Ammon's horn (tissue), 1 donor: Measurements from ENCODE around the gene PPP1R2.
A peak's percentile ranks its signal among the peaks of the same experiment; 100 is the strongest.
"Not testable (repeated sequence)": the region's sequence is repeated elsewhere in the genome, so short reads cannot be mapped to it uniquely, and the experiment has no call there.

Experiments
- DNase-seq: peaks from one replicate; pipeline ENCODE4 v3.0.0-alpha.2; 2016; ENCODE audit warnings: low spot score

The PPP1R2 gene

DNA sequence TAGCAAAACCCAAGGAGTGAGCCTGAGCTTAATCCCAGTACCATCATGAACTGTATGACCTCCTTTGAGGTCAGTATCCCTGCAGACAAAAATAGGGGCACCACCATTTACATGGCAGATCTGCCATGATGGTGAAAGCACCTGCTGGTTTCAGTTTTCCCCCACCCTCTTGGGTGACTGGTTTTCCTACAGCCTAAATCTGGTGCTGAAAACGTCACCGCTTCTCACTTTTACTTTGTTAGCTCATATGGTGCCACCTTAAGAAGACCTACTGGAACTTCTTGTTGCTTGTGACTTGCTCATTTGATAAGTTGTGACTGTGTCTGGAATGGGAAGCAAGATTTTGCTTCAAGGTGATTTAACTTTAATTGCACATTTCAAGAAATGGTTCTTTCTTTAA, 5.1 kb downstream of the PPP1R2 start:
- DNase-seq, result no peak

DNA sequence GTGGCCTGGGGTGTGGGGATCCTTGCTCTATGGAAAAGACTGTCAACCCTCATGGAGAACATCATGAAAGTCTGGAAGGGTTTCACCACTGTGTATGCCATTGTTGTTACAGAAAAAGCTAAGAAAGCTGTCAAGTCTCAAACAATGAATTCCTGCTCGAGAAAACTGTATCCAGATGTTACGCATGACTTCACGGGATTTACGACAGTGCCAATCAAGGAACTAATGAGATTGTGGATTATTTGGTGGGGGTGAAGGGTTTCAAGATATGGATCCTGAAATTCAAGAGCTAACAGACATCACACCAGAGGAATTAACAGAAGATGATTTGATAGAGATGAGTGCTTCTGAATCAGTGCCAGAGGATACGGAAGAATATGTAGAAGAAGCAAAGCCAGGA, 7.8 kb downstream of the PPP1R2 start:
- no peak for DNase-seq

DNA sequence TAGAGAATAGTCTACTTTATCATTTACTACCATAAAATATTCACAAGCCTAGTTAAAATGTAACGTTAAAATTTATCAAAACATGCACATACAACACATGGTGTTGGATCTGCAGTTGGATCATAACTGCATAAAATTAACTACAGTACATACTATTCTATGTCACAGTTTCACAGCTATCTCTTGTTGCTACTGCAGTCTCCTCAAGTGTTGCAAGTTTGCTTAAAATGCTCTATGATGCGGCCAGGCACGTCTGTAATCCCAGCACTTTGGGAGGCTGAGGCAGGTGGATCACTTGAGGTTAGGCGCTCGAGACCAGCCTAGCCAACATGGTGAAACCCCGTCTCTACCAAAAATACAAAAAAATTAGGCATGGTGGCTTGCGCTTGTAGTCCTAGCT, 10.3 kb downstream of the PPP1R2 start:
- no peak for DNase-seq

DNA sequence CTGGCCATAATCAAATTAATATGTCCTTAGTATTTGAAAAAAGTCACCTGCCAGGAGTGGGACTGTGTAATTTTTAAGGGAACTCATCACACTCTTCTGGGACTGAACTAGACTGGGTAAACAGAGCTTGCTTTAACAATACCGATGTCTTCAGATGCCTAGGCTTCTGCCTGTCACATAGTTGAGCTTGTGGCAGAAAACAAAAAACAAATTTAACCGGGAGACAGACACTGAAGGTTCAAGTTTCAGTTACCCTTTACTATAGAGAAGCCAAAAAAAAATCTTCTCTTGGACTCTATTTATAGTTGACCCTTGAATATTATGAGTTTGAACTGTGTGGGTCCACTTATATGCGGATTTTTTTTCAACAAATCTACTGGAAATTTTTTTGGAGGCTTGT, 10.8 kb downstream of the PPP1R2 start:
- no peak for DNase-seq

DNA sequence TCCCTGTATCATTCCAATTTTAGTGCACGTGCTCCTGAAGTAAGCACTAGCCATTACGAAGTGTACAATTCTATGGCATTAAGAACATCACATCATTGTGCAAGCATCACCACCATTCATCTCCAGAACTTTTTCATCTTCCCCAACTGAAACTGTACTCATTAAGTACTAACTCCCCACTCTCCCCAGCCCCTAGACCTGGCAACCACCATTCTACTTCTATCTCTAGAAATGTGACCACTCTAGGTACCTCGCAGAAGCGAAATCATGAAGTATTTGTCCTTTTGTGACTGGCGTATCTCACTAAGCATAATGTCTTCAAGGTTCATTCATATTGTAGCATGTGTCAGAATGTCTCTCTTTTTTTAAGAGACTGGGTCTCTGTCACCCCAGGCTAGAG, 11.4 kb downstream of the PPP1R2 start:
- DNase-seq, result no peak

DNA sequence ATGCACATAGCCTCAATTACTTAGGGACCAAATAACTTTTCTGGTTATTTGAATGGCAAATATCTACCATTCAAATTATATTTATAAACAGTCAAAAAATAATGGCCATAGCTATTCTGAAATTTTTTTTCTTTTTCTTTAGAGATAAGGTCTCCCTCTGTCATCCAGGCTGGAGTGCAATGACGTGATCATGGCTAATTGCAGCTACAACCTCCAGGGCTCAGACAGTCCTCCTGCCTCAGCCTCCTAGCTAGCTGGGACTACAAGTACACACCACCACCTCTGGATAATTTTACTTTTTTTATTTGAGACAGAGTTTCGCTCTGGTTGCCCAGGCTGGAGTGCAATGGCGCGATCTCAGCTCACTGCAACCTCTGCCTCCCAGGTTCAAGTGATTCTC, 16.6 kb downstream of the PPP1R2 start:
- no peak for DNase-seq

DNA sequence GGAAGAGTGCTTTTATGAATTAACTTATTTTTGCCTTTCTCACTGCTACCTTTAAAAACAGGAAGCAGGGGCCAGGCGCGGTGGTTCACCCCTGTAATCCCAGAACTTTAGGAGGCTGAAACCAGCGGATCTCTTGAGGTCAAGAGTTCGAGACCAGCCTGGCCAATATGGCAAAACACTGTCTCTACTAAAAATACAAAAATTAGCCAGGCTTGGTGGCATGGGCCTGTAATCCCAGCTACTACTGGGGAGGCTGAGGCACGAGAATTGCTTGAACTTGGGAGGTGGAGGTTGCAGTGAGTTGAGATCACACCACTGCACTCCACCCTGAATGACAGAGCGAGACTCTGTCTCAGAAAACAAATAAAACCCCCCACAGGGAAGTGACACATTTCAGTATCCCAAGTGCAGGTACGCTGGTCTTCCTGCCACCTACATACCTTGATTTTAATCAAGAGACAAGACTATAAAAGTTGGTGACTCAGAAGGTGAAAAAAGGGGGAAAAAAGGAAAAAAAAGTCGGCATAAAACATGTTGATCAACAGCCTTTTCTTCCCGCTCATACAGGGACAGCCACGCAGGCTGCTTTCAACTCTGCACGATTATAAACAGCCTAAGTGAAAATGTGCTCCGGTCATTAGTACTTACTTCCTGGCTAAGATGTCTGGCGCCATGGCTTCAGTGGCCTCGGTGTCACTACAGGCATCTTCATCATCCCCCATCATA, 18.8 kb downstream of the PPP1R2 start:
- DNase-seq, result no peak

DNA sequence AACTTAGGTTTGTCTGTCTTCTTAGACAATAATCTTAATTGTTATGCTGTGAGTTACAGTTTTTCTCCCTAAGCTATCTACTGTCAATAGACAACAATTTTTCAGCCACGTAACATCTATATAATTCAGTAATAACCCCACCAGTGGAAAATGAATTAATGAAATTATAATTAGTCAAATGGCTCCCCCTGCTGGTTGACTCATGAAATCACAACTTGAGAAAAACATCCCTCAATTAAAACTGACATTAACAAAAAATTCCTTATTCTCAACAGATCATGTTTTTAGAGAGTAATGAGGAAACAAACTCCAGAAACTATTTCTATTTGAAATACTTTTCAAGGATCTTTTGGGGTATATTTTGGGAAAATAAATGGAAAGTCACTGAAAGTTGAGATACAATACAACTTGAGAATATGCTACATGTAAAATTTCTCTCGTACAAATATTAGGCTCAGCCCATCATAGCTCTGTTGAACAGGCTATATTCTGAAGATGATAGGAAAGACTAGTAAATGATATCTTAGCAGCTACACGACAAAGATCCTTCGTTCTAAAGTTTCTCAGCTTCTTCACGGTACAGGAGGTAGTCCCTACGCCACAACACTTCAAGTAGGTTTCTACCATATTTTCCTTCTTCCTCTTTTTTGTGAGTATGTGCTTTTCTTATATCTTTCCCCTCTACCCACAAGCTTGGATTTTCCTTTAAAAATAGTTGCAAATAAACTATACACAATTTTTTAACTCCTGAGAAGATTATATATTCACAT, 20.7 kb downstream of the PPP1R2 start:
- DNase-seq, result no peak

DNA sequence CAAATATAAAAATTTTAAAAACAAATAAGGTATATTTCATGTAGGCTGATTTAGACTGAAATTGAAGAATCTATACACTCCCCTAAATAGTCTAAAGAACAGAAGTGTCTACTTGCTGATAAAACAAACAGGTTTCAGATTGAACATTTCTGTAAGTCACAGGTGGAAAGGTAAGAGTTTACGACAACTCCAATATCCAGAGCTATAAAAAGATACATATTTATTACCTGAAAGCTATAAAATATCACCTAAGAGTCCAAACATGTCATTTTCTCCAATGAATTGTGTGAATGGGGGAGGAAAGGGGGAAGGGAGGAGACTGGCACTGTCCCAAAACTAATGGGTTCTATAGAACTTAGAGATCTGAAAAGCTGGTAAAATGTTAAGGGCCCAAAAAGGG, 26.1 kb downstream of the PPP1R2 start:
- DNase-seq, result no peak

DNA sequence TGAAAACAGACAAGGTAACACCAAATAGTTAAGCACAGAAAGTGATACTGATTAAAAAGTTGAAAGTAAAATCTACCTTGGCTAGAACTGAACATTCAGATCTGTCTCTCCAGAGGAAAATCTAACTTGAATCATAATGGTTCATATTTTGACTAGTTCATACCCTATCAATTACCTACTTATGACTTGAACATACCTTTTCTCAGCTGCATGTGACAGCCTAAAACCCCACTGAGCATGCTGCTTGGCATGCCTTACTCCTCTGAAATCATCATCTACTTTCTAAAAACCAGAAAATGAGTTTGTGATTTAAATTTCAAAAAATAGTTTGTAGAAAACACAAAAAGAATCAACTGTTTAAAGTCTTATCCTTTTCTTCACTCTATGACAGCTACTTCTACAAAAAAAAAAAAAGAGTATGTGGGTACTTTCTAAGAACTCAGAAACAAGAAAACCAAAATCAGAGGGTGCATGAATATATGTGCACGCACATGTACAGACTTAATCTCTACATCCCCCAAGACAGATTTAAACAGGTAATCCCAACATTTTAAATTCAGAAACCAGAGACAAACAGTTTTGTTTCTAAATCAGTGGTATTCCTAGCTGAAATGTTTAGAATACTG, 28.4 kb downstream of the PPP1R2 start:
- not testable (repeated sequence) for DNase-seq

DNA sequence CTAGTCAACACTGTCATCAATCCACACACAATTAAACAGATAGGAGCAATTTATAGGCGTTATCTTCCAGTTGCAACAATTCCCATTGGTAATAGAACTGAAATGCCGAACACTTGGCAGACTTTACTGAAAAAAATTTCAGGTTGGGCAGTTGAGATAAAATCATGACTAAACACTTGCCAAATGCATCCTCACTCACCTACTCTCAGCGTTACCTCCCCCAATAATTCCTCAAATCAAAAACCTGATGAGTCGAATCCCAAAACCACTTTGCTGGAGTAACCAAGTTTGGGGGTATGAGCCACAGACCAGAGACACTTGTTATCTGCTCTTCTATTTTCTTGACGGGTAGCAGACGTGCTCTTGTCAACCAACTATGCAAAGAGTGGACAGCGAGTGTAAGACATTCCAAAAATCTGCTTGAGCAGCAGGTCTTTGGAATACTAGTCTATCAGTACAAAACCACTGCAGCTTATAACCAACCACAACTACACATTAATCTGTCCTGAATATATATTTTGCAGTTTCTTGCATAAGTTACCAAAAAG, 30.3 kb downstream of the PPP1R2 start:
- DNase-seq, result no peak

DNA sequence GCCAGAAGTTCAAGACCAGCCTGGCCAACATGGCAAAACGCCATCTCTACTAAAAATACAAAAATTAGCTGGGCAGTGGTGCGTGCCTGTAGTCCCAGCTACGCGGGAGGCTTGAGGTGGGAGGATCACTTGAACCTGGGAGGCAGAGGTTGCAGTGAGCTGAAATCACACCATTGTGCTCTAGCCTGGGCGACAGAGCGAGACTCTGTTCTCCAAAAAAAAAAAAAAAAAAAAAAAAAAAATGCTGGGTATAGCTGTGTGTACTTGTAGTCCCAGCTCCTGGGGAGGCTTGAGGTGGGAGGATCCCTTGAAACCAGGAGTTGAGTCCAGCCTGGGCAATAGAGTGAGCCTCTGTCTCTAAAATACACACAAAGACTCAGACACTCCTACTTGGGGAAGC, 32.0 kb downstream of the PPP1R2 start:
- peak; percentile 0 for DNase-seq

DNA sequence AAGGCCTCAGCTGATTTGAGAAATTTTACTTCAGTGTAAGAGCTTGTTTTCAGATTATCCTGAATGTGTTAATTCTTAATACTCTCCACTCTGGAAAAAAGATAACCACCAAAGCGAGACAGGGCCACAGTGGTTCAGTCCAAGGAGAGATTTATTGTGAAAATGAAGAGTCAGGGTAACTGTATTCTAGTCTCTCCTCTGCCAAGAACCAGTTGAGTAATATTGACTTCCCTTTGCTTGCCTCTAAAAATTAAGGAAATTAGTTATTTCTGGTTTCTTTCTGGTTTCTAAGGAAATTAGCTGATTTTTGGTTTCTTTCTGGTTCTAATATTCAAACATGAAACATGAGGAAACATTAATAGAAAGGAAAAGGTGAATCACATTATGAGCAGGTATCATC, 34.9 kb downstream of the PPP1R2 start:
- no peak for DNase-seq

DNA sequence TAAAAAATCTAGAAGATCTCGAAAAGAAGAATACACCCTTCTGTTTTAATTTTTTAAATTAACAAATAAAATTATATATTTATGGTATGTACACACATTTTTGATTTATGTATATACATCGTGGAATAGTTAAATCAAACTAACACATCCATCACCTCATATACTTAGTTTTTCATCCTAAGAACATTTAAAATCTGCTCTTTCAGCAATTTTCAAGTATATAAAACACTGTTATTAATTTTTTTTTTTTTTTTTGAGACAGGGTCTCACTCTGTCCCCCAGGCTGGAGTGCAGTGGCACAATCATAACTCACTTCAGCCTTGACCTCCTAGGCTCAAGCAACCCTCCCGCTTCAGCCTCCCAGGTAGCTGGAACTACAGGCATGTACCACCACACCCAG, 67.5 kb downstream of the PPP1R2 start:
- DNase-seq, result no peak

DNA sequence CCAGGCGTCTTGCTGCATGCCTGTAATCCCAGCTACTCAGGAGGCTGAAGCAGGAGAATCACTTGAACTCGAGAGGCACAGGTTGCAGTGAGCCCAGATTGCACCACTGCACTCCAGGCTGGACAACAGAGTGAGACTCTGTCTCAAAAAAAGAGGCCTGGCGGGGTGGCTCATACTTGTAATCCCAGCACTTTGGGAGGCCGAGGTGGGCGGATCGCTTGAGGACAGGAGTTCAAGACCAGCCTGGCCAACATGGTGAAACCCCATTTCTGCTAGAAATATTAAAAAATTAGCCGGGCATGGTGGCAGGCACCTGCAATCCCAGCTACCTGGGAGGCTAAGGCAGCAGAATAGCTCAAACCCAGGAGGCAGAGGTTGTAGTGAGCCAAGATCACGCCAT, 68.0 kb downstream of the PPP1R2 start:
- not testable (repeated sequence) for DNase-seq

DNA sequence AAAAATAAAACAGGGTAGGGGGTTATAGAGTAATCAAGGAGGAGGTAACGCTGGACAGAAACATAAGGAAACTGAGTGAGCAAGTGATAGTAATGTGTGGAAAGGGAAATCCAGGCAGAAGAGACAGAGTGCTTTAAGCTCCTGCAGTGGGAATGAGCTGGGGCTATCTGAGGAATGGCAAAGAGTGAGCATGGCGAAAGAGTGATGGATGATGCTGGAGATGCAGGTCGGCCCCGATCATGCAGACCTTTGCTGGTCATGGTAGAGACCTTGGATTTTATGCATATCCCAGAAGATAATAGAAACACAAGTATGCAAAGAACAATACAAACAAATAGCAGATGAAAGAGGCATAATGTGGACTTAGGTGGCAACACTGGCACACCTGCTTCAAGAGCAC, 74.3 kb downstream of the PPP1R2 start:
- DNase-seq, result no peak

DNA sequence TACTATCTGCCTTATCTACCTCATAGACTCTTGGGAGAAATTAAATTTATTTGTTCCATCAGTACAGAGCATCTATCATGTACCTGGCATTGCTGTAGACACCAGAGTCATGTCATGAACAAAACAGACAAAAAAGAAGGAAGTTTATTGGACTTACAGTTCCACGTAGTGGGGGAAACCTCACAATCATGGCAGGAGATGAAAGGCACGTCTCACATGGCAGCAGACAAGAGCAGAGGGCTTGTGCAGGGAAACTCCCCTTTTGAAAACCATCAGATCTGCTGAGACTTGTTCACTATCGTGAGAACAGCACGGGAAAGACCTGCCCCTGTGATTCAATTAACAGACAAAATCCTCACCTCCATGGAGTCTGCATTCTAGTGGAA, 74.7 kb downstream of the PPP1R2 start:
- no peak for DNase-seq

DNA sequence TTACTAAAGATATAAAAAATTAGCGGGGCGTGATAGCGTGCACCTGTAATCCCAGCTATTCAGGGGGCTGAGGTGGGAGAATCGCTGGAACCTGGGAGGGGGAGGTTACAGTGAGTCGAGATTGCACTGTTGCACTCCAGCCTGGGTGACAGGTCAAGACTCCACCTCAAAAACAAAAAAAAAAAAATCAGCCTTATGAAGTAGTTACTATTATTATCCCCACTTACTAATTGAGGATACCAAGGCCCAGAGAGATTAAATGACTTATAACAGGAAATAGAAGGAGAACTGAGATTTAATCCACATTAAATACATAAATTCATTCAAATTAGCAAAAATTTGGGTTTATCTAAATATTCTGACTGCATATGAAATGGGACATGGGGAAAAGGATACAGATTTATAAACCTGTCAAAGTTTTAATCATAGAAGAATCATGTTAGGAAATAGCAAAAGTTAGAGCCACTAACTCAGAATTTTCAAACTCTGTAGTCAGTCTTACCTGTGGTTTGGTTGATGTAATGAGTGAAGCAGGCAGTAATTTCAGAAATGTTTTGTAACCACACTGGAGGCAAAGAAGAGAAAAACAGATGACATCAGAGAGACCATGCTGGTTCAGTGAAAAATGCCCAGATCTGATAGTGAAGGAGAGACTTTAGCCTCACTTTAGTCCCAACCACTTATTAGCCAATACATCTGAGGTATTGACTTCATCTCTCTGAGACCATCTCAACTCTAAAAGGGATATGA, 75.3 kb downstream of the PPP1R2 start:
- DNase-seq, result no peak

DNA sequence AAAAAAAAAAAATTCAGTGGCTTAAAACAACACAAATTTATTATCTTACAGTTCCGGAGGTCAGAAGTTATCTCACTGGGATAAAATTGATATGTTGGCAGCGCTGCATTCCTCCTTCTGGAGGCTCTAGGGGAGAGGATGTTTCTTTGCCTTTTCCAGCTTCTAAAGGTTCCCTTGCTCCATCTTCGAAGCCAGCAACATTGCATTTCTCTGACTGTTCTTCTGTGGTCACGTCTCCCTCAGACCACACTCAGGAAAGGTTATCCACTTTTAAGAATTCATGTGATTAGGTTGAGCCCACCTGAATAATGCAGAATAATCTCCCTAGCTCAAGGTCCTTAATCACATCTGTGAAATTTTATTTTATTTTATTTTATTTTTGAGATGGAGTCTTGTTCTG, 76.9 kb downstream of the PPP1R2 start:
- DNase-seq, result no peak
